ENCODE measurements around the gene RTN4.
"Not testable (repeated sequence)": the region's sequence is repeated elsewhere in the genome, so short reads cannot be mapped to it uniquely, and the experiment has no call there.

Gene RTN4

DNA sequence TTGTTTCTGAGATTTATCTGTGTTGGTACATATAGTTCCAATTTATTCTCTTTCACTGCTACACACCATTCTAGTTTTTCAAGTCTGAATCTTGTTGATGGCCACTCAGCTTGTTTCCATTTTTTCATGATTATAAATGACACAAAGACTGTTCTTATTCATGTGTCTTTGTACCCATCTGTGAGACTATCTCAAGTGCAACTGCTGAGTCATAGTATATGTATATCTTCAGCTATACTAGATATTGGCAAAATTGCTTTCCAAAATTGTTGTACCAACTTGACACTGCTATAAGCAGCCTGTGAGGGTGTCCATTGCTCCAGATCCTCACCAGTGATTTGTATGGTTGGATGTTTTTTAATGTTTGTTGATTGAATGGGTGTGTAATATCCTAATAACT is 37.2 kb upstream of the RTN4 start:
- TF ChIP-seq, protein P1, sequence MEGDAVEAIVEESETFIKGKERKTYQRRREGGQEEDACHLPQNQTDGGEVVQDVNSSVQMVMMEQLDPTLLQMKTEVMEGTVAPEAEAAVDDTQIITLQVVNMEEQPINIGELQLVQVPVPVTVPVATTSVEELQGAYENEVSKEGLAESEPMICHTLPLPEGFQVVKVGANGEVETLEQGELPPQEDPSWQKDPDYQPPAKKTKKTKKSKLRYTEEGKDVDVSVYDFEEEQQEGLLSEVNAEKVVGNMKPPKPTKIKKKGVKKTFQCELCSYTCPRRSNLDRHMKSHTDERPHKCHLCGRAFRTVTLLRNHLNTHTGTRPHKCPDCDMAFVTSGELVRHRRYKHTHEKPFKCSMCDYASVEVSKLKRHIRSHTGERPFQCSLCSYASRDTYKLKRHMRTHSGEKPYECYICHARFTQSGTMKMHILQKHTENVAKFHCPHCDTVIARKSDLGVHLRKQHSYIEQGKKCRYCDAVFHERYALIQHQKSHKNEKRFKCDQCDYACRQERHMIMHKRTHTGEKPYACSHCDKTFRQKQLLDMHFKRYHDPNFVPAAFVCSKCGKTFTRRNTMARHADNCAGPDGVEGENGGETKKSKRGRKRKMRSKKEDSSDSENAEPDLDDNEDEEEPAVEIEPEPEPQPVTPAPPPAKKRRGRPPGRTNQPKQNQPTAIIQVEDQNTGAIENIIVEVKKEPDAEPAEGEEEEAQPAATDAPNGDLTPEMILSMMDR (IDR thresholded peaks at IDR 0.05; ENCODE audit: low read depth, low read length, missing control alignments) = no peak
- H3K4me3 ChIP-seq (replicated peaks; ENCODE audit: low read depth, low read length) = no peak overlapping the region
- no peak for DNase-seq (ENCODE audit: extremely low read depth, low read depth)

DNA sequence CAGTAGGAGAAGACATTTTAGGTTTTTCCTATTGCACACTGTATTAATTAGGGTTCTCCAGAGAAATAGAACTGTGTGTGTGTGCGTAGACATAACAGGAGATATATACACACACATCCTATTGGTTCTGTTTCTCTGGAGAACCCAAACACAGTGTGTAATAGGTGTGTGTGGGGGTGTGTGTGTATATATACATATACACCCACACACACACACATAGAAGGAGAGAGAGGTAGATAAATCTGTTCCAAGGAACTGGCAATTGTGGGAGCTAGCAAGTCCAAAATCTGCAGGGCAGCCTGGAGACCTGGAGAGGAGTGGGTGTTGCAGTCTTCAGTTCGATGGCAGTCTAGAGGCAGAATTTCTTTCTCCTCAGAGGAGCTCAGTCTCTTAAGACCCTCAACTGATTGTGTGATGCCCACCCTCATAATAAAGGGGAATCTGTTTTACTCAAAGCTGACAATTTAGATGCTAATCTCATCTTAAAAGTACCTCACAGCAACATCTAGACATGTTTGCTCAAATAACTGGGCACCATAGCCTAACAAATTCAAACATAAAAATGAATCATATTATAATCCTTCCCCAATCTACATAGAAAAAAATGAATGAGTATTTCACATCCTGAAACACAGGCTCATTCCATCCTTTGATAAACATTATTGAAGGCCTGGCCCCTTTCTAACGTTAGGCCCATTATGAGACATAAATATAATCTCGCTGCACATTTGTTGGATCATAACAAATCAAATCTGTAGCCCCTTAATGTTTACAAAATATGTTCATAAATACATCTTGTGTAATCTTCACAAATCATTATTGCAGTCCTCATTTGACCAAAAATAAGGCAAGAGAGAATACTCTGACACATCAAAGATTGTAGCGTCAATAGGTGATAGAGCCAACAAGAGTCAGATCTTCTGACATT is 35.1 kb upstream of the RTN4 start:
- H3K4me3 ChIP-seq (replicated peaks; ENCODE audit: low read depth, low read length) = no peak overlapping the region
- DNase-seq (ENCODE audit: extremely low read depth, low read depth) = no peak
- TF ChIP-seq, protein P1 (IDR thresholded peaks at IDR 0.05; ENCODE audit: low read depth, low read length, missing control alignments) = no peak

DNA sequence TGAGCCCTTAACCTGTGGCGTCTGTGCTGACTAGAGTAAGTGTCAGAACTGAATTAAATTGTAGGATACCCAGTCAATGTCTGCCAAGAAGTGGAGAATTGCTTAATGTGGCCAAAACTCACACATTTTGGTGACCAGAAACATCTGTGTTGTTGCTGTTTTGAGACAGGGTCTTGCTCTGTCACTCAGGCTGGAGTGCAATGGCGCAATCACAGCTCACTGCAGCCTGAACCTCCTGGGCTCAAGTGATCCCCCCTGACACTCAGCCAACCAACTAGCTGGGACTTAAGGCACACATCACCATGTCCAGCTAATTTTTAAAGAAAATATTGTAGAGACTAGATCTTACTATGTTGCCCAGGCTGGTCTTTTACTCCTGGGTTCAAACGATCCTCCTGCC is 34.4 kb upstream of the RTN4 start:
- no peak overlapping the region for H3K4me3 ChIP-seq (replicated peaks; ENCODE audit: low read depth, low read length)
- TF ChIP-seq, protein P1 (IDR thresholded peaks at IDR 0.05; ENCODE audit: low read depth, low read length, missing control alignments) = no peak
- DNase-seq (ENCODE audit: extremely low read depth, low read depth) = no peak

DNA sequence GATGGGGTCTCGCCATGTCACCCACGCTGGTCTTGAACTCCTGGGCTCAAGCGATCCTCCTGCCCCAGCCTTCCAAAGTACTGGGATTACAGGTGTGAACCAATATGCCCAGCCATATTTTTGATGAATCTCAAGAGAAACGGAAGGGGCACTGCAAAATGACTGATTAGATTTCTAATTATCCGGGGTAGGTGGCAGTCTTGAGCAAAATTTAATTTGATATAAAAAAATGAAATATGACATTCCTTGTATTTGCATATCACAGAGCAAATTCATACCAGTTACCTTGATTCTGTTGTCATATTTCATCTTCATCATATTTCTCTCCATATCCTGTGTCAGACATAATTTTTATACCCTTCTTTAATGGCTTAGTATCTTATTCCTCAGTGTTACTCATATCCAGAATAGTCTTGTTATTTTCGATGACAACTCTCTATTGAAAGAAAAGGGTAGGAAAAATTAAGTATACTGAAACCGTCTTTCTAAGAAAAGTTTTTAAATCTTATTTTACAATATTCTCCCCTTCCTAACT is 30.0 kb upstream of the RTN4 start:
- H3K4me3 ChIP-seq (replicated peaks; ENCODE audit: low read depth, low read length) = no peak overlapping the region
- TF ChIP-seq, protein P1 (IDR thresholded peaks at IDR 0.05; ENCODE audit: low read depth, low read length, missing control alignments) = no peak
- DNase-seq (ENCODE audit: extremely low read depth, low read depth) = no peak

DNA sequence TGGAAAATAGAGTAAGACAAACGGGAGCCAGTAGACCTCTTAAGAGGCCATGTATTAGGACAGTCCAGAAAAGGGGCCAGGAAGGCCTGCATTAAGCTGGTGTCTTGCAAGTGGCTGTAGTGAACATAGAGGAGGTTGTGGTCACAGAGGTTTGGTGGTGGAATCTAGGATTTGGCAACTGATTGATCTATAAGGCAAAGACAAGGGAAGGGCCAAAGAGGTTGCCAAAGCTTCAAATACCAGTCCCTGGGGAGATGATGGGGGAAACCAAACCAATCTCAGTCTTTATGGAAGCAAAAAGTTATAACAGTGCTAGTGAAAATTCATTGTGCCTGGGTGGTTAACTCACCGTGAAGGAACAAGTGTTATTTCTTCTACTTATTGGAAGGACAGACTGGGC is 28.7 kb upstream of the RTN4 start:
- H3K4me3 ChIP-seq (replicated peaks; ENCODE audit: low read depth, low read length) = no peak overlapping the region
- DNase-seq (ENCODE audit: extremely low read depth, low read depth) = no peak
- TF ChIP-seq, protein P1 (IDR thresholded peaks at IDR 0.05; ENCODE audit: low read depth, low read length, missing control alignments) = no peak

DNA sequence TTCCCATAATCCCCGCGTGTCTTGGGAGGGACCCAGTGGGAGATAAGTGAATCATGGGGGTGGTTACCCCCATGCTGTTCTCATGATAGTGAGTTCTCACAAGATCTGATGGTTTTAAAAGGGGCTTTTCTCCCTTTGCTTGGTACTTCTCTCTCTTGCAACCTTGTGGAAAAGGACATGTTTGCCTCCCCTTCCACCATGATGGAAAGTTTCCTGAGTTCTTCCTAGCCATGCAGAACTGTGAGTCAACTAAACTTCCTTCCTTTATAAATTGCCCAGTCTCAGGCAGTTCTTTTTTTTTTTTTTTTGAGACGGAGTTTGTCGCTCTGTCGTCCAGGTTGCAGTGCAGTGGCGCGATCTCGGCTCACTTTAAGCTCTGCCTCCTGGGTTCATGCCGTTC is 26.5 kb upstream of the RTN4 start:
- no peak for DNase-seq (ENCODE audit: extremely low read depth, low read depth)
- H3K4me3 ChIP-seq (replicated peaks; ENCODE audit: low read depth, low read length) = no peak overlapping the region
- TF ChIP-seq, protein P1 (IDR thresholded peaks at IDR 0.05; ENCODE audit: low read depth, low read length, missing control alignments) = no peak

DNA sequence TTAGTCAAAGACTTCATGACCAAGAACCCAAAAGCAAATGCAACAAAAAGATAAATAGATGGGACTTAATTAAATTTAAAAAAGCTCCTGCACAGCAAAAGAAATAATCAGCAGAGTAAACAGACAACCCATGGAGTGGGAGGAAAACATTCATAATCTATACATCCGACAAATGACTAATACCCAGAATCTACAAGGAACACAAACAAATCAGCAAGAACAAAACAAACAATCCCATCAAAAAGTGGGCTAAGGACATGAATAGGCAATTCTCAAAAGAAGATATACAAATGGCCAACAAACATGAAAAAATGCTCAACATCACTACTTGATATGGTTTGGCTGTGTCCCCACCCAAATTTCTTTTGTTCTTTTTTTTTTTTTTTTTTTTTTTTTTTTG is 25.8 kb upstream of the RTN4 start:
- not testable (repeated sequence) for H3K4me3 ChIP-seq (replicated peaks; ENCODE audit: low read depth, low read length); DNase-seq (ENCODE audit: extremely low read depth, low read depth)

All from HFF-Myc (cell line).